ENCODE measurements around the gene RAET1L.
A peak's percentile ranks its signal among the peaks of the same experiment; 100 is the strongest.
"Not testable (repeated sequence)": the region's sequence is repeated elsewhere in the genome, so short reads cannot be mapped to it uniquely, and the experiment has no call there.

The RAET1L gene

GRCh38 chr6:150002710-150003109 lies 22.6 kb downstream of the RAET1L start:
- ATAC-seq (no peak), DNase-seq (no peak)
- H3K27ac Mint-ChIP-seq = no peak overlapping the region
- no peaks in the 10 kb centered on the region for H3K9me3 Mint-ChIP-seq
- H3K4me1 Mint-ChIP-seq = peaks cover 57% of the 10 kb centered on the region
- no peak overlapping the region for H3K4me3 Mint-ChIP-seq
- peaks cover 47% of the 10 kb centered on the region for H3K27me3 Mint-ChIP-seq
- no peaks in the 10 kb centered on the region for H3K36me3 Mint-ChIP-seq (ENCODE audit: low read depth)

GRCh38 chr6:150001295-150002008 lies 23.9 kb downstream of the RAET1L start:
- Mint-ChIP-seq H3K27me3 (peaks cover 52% of the 10 kb centered on the region), H3K27ac (peak overlapping the region; percentile 52), H3K4me3 (peak overlapping the region; percentile 33), H3K36me3 (ENCODE audit: low read depth) (no peaks in the 10 kb centered on the region), H3K4me1 (peaks cover 47% of the 10 kb centered on the region), H3K9me3 (no peaks in the 10 kb centered on the region)
- DNase-seq (no peak), ATAC-seq (peak; percentile 73)

GRCh38 chr6:149999636-150000035 lies 25.7 kb downstream of the RAET1L start:
- DNase-seq (no peak), ATAC-seq (no peak)
- no peaks in the 10 kb centered on the region for H3K36me3 Mint-ChIP-seq (ENCODE audit: low read depth)
- no peaks in the 10 kb centered on the region for H3K9me3 Mint-ChIP-seq
- no peak overlapping the region for H3K27ac Mint-ChIP-seq
- H3K4me3 Mint-ChIP-seq = no peak overlapping the region
- H3K4me1 Mint-ChIP-seq = peaks cover 37% of the 10 kb centered on the region
- H3K27me3 Mint-ChIP-seq = peaks cover 67% of the 10 kb centered on the region

- Mint-ChIP-seq H3K9me3 (no peaks in the 10 kb centered on the region), H3K27me3 (peaks cover 92% of the 10 kb centered on the region), H3K36me3 (ENCODE audit: low read depth) (no peaks in the 10 kb centered on the region), H3K4me3 (no peak overlapping the region), H3K27ac (no peak overlapping the region), H3K4me1 (peaks cover 19% of the 10 kb centered on the region)
- no peak for ATAC-seq
- DNase-seq = no peak
Observed at GRCh38 chr6:149995971-149996370, 29.4 kb downstream of the RAET1L start.

- H3K27ac Mint-ChIP-seq = no peak overlapping the region
- DNase-seq (no peak), ATAC-seq (no peak)
- peaks cover 17% of the 10 kb centered on the region for H3K4me1 Mint-ChIP-seq
- no peaks in the 10 kb centered on the region for H3K9me3 Mint-ChIP-seq
- H3K27me3 Mint-ChIP-seq = peaks cover 92% of the 10 kb centered on the region
- no peak overlapping the region for H3K4me3 Mint-ChIP-seq
- H3K36me3 Mint-ChIP-seq (ENCODE audit: low read depth) = peaks cover 2% of the 10 kb centered on the region
Observed at GRCh38 chr6:149995235-149995750, 30.0 kb downstream of the RAET1L start.

- peak overlapping the region; percentile 76 for H3K4me3 Mint-ChIP-seq
Observed at GRCh38 chr6:149991838-149992237, 33.5 kb downstream of the RAET1L start.

GRCh38 chr6:149991472-149991795 lies 33.9 kb downstream of the RAET1L start:
- not testable (repeated sequence) for H3K9me3 Mint-ChIP-seq; DNase-seq; H3K27ac Mint-ChIP-seq; H3K36me3 Mint-ChIP-seq (ENCODE audit: low read depth)
- ATAC-seq = peak; percentile 58
- Mint-ChIP-seq H3K4me1 (peaks cover 30% of the 10 kb centered on the region), H3K27me3 (peaks cover 95% of the 10 kb centered on the region), H3K4me3 (peak overlapping the region; percentile 76)

More at GRCh38 chr6:149991838-149992237, 33.5 kb downstream of the RAET1L start:
- Mint-ChIP-seq H3K36me3 (ENCODE audit: low read depth) (peaks cover 6% of the 10 kb centered on the region), H3K27ac (no peak overlapping the region), H3K4me1 (peaks cover 30% of the 10 kb centered on the region), H3K9me3 (peaks cover 8% of the 10 kb centered on the region), H3K27me3 (peaks cover 95% of the 10 kb centered on the region)
- ATAC-seq (no peak), DNase-seq (no peak)

GRCh38 chr6:149990661-149991471 lies 34.5 kb downstream of the RAET1L start:
- H3K27ac Mint-ChIP-seq = no peak overlapping the region
- peaks cover 95% of the 10 kb centered on the region for H3K27me3 Mint-ChIP-seq
- H3K9me3 Mint-ChIP-seq = peaks cover 8% of the 10 kb centered on the region
- H3K36me3 Mint-ChIP-seq (ENCODE audit: low read depth) = peaks cover 6% of the 10 kb centered on the region
- peaks cover 30% of the 10 kb centered on the region for H3K4me1 Mint-ChIP-seq
- H3K4me3 Mint-ChIP-seq = peak overlapping the region; percentile 76
- ATAC-seq (peak; percentile 53), DNase-seq (no peak)

GRCh38 chr6:149990212-149990660 lies 35.1 kb downstream of the RAET1L start:
- Mint-ChIP-seq H3K27me3 (peaks cover 95% of the 10 kb centered on the region), H3K4me1 (peaks cover 30% of the 10 kb centered on the region), H3K27ac (no peak overlapping the region), H3K4me3 (peak overlapping the region; percentile 76), H3K9me3 (peaks cover 8% of the 10 kb centered on the region), H3K36me3 (ENCODE audit: low read depth) (peaks cover 6% of the 10 kb centered on the region)
- DNase-seq (no peak), ATAC-seq (no peak)

GRCh38 chr6:149988550-149989346 lies 36.6 kb downstream of the RAET1L start:
- Mint-ChIP-seq H3K27ac (peak overlapping the region; percentile 43), H3K9me3 (peaks cover 8% of the 10 kb centered on the region), H3K4me1 (peaks cover 30% of the 10 kb centered on the region), H3K36me3 (ENCODE audit: low read depth) (peaks cover 6% of the 10 kb centered on the region), H3K4me3 (no peak overlapping the region), H3K27me3 (peaks cover 93% of the 10 kb centered on the region)
- DNase-seq = no peak
- no peak for ATAC-seq

GRCh38 chr6:149987602-149988107 lies 37.7 kb downstream of the RAET1L start:
- ATAC-seq (no peak), DNase-seq (no peak)
- Mint-ChIP-seq H3K9me3 (peaks cover 8% of the 10 kb centered on the region), H3K4me1 (peaks cover 30% of the 10 kb centered on the region), H3K4me3 (no peak overlapping the region), H3K27ac (no peak overlapping the region), H3K27me3 (peaks cover 93% of the 10 kb centered on the region), H3K36me3 (ENCODE audit: low read depth) (peaks cover 6% of the 10 kb centered on the region)

- Mint-ChIP-seq H3K4me3 (no peak overlapping the region), H3K27ac (no peak overlapping the region), H3K9me3 (peaks cover 8% of the 10 kb centered on the region), H3K4me1 (peaks cover 18% of the 10 kb centered on the region), H3K36me3 (ENCODE audit: low read depth) (peaks cover 5% of the 10 kb centered on the region), H3K27me3 (peaks cover 90% of the 10 kb centered on the region)
- peak; percentile 47 for ATAC-seq
- DNase-seq = no peak
Observed at GRCh38 chr6:149985481-149985937, 39.8 kb downstream of the RAET1L start.

GRCh38 chr6:149984773-149985172 lies 40.6 kb downstream of the RAET1L start:
- Mint-ChIP-seq H3K4me1 (peaks cover 10% of the 10 kb centered on the region), H3K27ac (no peak overlapping the region), H3K36me3 (ENCODE audit: low read depth) (peaks cover 4% of the 10 kb centered on the region), H3K9me3 (peaks cover 8% of the 10 kb centered on the region), H3K27me3 (peaks cover 86% of the 10 kb centered on the region), H3K4me3 (no peak overlapping the region)
- no peak for ATAC-seq
- DNase-seq = no peak

GRCh38 chr6:149983145-149983544 lies 42.2 kb downstream of the RAET1L start:
- H3K9me3 Mint-ChIP-seq = peaks cover 4% of the 10 kb centered on the region
- no peaks in the 10 kb centered on the region for H3K4me1 Mint-ChIP-seq
- H3K27ac Mint-ChIP-seq = no peak overlapping the region
- H3K27me3 Mint-ChIP-seq = peaks cover 84% of the 10 kb centered on the region
- H3K4me3 Mint-ChIP-seq = no peak overlapping the region
- ATAC-seq = no peak
- H3K36me3 Mint-ChIP-seq (ENCODE audit: low read depth) = peaks cover 2% of the 10 kb centered on the region
- DNase-seq = no peak
